Vein endothelial cell (primary cell): ENCODE data around the gene TENM3. TPM values are rescaled to one million over a fixed set of nuclear protein-coding genes. Genes with fewer than 3 reads are reported as not detected.

Source experiments
- small RNA-seq: library from RNA; depleted of rRNA; stranded (forward); fragments of <200 nt; gene quantifications from one replicate; pipeline ENCODE3, GENCODE V24; 2012
- total RNA-seq: library from RNA; depleted of rRNA; stranded (reverse); fragments of >200 nt; gene quantifications from 2 replicates; pipeline ENCODE4 v1.2.3, GENCODE V29; 2012

The TENM3 gene
- 20.3 and 23.1 TPM in 2 replicates for total RNA-seq

GRCh38 chr4:182243204-182243603 lies at the start of gene TENM3:
TENM3 (plus strand) TSS chr4:182243402; CDS start chr4:182324021, 80,619 bp downstream.

Small RNAs within 50 kb of the gene (small RNA-seq; reads per million reads assigned to genes)
- gene RN7SKP67 = not detected
- 1.2 reads per million, percentile 64 among the genes with 10 or more reads in this experiment for gene RNU2-34P
